Right atrium auricular region (tissue), 2 donors: ENCODE results near the gene SPAG16. TPM values are rescaled to one million over a fixed set of nuclear protein-coding genes. Genes with fewer than 3 reads are reported as not detected.
"Not testable (repeated sequence)": the region's sequence is repeated elsewhere in the genome, so short reads cannot be mapped to it uniquely, and the experiment has no call there.

Experiments used
- DNase-seq: peaks from one replicate; pipeline ENCODE4 v3.0.0-alpha.2; 2019; ENCODE audit warnings: low spot score
- H3K27ac ChIP-seq, 2 donors: fragments of 200-600 bp; sonication (generic); 1 replicate in 1 of 2; 2 replicates in 1 of 2; pipeline ENCODE4 v1.5.1; 2016 to 2019
- H3K27me3 ChIP-seq, 2 donors: fragments of 200-600 bp; sonication (generic); one replicate each; pipeline versions ENCODE4 v1.5.1 to v1.6.0; 2017 to 2019
- H3K36me3 ChIP-seq: fragments of 200-600 bp; sonication (generic); one replicate; pipeline ENCODE4 v1.5.1; 2016
- H3K4me1 ChIP-seq, 2 donors: fragments of 200-600 bp; sonication (generic); one replicate each; pipeline versions ENCODE4 v1.5.1 to v1.6.0; 2017 to 2019
- H3K4me3 ChIP-seq, 2 donors: fragments of 200-600 bp; sonication (generic); 1 replicate in 1 of 2; 2 replicates in 1 of 2; pipeline ENCODE4 v1.5.1; 2017 to 2019; ENCODE audit warnings: mild to moderate bottlenecking in 1 of 2, moderate library complexity in 1 of 2
- H3K9me3 ChIP-seq, 2 donors: fragments of 200-600 bp; sonication (generic); one replicate each; pipeline ENCODE4 v1.5.1; 2019
- total RNA-seq, 2 donors: library from RNA; depleted of rRNA; stranded (reverse); fragments of >200 nt; gene quantifications; one replicate each; pipeline ENCODE4 v1.1.0, GENCODE V29; 2016
- TF ChIP-seq, protein P1 (sequence below), 2 donors: fragments of 200-600 bp; sonication (generic); IDR thresholded peaks; one replicate each; pipeline ENCODE4 v1.5.1; 2019; ENCODE audit warnings: antibody characterized with exemption in 2 of 2

SPAG16 gene
- total RNA-seq, 2 donors from 2014 or later: 17.3 to 18.3 TPM

DNA sequence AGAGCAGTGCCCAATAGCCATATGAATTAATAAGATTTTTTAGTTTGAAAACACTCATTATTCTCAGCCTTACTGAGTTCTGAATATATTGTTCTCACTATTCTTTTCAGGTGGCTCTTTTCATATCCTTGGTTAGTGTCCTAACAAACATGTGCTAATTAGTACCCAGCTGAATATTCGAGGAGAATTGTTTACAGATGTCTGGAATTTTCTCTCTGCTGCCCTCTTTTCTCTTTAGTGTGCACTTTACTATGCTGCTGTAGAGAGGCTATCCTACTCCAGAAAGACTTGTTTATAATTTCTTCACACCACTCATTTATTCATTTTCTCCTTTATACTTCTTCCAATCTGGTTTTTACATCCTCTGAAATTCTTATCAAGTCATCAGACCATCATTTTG lies 405.3 kb downstream of the SPAG16 start:
- no peaks in the 10 kb centered on the region for H3K4me1 ChIP-seq
- TF ChIP-seq, protein P1, sequence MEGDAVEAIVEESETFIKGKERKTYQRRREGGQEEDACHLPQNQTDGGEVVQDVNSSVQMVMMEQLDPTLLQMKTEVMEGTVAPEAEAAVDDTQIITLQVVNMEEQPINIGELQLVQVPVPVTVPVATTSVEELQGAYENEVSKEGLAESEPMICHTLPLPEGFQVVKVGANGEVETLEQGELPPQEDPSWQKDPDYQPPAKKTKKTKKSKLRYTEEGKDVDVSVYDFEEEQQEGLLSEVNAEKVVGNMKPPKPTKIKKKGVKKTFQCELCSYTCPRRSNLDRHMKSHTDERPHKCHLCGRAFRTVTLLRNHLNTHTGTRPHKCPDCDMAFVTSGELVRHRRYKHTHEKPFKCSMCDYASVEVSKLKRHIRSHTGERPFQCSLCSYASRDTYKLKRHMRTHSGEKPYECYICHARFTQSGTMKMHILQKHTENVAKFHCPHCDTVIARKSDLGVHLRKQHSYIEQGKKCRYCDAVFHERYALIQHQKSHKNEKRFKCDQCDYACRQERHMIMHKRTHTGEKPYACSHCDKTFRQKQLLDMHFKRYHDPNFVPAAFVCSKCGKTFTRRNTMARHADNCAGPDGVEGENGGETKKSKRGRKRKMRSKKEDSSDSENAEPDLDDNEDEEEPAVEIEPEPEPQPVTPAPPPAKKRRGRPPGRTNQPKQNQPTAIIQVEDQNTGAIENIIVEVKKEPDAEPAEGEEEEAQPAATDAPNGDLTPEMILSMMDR (IDR thresholded peaks at IDR 0.05): no peak
- no peak for DNase-seq
- no peaks in the 10 kb centered on the region for H3K27me3 ChIP-seq
- no peaks in the 10 kb centered on the region for H3K36me3 ChIP-seq
- H3K27ac ChIP-seq: no peak overlapping the region
- H3K9me3 ChIP-seq: no peaks in the 10 kb centered on the region
- H3K4me3 ChIP-seq: no peak overlapping the region

DNA sequence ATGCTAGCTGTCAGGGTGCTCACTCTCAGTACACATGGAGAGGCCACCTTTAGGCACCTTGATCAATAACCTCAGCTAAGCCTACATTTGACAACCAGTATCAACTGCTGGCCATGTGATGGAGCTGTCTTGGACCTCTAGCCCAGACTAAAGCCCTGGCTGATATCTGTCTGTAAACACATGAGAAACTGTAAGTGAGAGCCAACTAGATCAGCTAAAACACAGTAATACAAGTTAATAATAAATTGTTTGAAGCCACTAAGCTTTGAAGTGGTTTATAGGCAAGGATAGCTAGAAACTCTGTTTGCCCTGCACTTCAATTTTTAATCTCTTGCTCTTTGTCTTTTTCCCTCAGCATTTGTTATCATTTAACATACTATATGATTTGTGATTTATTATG lies 407.1 kb downstream of the SPAG16 start:
- DNase-seq: no peak
- H3K27ac ChIP-seq: no peak overlapping the region
- H3K27me3 ChIP-seq: no peaks in the 10 kb centered on the region
- no peaks in the 10 kb centered on the region for H3K9me3 ChIP-seq
- no peaks in the 10 kb centered on the region for H3K36me3 ChIP-seq
- no peaks in the 10 kb centered on the region for H3K4me1 ChIP-seq
- no peak overlapping the region for H3K4me3 ChIP-seq
- TF ChIP-seq, protein P1 (IDR thresholded peaks at IDR 0.05): no peak

DNA sequence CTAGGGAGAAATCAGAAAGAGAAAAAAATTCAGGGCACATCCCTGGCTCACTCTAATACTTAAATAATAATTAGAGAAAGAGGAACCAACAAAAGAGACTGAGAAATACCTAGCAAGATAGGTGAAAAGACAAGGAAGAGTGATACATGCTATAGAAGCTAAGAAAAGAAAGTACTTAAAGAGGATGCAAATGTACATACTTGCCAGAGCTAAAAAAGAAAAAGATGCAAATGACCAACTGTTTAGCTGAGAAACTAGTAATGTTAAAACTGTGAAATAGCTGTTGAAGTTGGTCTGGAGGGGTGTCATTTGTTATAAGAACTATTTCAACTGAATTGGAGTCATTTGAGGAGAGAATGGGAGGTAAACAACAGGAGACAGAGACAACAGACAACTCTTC lies 412.2 kb downstream of the SPAG16 start:
- H3K27ac ChIP-seq: no peak overlapping the region
- H3K36me3 ChIP-seq: no peaks in the 10 kb centered on the region
- peaks cover 0 to 6% of the 10 kb centered on the region in 2 donors for H3K9me3 ChIP-seq
- no peak overlapping the region for H3K4me3 ChIP-seq
- H3K4me1 ChIP-seq: no peaks in the 10 kb centered on the region
- H3K27me3 ChIP-seq: no peaks in the 10 kb centered on the region
- TF ChIP-seq, protein P1 (IDR thresholded peaks at IDR 0.05): no peak
- DNase-seq: no peak

DNA sequence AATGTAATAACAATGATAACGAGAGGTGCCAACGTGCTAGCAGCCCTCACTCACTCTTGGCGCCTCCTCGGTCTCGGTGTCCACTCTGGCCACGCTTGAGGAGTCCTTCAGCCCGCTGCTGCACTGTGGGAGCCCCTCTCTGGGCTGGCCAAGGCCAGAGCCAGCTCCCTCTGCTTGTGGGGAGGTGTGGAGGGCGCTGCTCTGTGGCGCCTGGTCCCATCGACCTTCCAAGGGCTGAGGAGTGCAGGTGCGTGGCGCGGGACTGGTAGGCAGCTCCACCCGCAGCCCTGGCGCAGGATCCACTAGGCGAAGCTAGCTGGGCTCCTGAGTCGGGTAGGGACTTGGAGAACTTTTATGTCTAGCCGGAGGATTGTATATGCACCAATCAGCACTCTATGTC lies 417.1 kb downstream of the SPAG16 start:
- not testable (repeated sequence) for H3K4me1 ChIP-seq, H3K27me3 ChIP-seq, H3K36me3 ChIP-seq, H3K4me3 ChIP-seq, H3K27ac ChIP-seq, DNase-seq
- peaks cover 0 to 10% of the 10 kb centered on the region in 2 donors for H3K9me3 ChIP-seq

DNA sequence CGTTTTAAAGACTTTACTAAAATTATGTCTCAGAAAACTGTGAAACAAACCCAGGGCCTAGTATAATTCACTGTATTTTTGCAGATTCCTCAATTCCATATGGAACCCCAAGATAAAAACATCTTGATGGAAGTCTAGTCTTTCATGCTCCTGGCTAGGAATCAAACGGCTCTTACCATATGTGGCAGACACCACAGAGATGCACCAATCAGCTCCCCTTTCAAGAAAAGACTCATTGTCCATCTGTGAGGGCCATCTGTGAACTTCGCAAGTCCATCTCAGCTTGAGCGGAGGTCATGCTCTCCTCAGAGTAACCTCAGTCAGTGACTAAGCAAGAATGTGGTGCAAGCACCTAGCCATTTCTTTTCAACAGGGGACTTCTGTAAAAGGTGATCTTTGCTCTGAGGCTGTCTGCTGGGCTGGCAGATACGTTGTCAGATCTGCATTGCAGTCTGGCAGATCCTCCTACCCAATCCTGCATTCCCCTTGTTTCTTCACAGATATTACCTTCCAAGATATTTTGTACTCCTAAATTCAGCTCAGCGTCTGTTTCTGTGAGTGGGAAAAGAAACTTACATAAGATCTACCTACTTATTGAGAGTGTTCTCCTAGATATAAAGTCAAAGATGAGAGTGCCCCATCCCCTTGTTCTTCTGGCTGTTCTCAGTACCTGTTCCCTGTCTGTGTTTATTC lies 419.3 kb downstream of the SPAG16 start:
- H3K4me1 ChIP-seq: no peaks in the 10 kb centered on the region
- H3K36me3 ChIP-seq: no peaks in the 10 kb centered on the region
- TF ChIP-seq, protein P1 (IDR thresholded peaks at IDR 0.05): no peak
- H3K4me3 ChIP-seq: no peak overlapping the region
- peaks cover 0 to 10% of the 10 kb centered on the region in 2 donors for H3K9me3 ChIP-seq
- H3K27ac ChIP-seq: no peak overlapping the region
- DNase-seq: no peak
- no peaks in the 10 kb centered on the region for H3K27me3 ChIP-seq

DNA sequence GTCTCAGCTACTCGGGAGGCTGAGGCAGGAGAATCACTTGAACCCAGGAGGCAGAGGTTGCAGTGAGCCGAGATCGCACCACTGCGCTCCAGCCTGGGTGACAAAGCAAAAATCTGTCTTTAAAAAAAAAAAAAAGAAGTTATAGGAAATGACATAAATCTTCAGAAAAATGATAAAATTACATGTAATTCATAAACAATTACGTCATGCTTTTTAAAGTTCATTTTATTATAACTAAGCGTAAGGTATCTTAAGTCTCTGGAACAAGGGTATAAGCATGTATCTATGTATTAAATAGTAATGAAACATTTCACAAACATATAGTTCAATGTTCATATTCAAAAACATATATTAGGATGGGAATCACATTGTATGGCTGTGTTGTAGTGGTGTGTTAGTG lies 425.9 kb downstream of the SPAG16 start:
- Histone ChIP-seq H3K36me3 (no peaks in the 10 kb centered on the region), H3K27me3 (no peaks in the 10 kb centered on the region), H3K9me3 (no peaks in the 10 kb centered on the region), H3K4me1 (no peaks in the 10 kb centered on the region), H3K27ac (no peak overlapping the region), H3K4me3 (no peak overlapping the region)
- no peak for DNase-seq
- TF ChIP-seq, protein P1 (IDR thresholded peaks at IDR 0.05): no peak

DNA sequence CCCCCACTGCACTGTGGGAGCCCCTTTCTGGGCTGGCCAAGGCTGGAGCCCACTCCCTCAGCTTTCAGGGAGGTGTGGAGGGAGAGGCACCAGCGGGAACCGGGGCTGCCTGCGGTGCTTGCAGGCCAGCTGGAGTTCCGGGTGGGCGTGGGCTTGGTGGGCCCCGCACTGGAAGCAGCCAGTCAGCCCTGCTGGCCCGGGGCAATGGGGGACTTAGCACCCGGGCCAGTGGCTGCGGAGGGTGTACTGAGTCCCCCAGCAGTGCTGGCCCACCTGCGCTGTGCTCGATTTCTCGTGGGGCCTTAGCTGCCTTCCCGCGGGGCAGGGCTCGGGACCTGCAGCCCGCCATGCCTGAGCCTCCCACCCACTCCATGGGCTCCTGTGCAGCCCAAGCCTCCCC lies 434.1 kb downstream of the SPAG16 start:
- H3K27ac ChIP-seq, DNase-seq, H3K27me3 ChIP-seq, H3K9me3 ChIP-seq, H3K4me3 ChIP-seq, H3K36me3 ChIP-seq, H3K4me1 ChIP-seq: not testable (repeated sequence)
